GM15510 (cell line): Measurements from ENCODE around the gene PODXL.

Experiments
- POLR2A ChIP-seq: IDR thresholded peaks from 3 replicates; pipeline ENCODE4 v1.6.1; 2011; ENCODE audit warnings: borderline replicate concordance; ENCODE audit not compliant: insufficient read length; ENCODE audit errors: extremely low read depth

The PODXL gene

DNA sequence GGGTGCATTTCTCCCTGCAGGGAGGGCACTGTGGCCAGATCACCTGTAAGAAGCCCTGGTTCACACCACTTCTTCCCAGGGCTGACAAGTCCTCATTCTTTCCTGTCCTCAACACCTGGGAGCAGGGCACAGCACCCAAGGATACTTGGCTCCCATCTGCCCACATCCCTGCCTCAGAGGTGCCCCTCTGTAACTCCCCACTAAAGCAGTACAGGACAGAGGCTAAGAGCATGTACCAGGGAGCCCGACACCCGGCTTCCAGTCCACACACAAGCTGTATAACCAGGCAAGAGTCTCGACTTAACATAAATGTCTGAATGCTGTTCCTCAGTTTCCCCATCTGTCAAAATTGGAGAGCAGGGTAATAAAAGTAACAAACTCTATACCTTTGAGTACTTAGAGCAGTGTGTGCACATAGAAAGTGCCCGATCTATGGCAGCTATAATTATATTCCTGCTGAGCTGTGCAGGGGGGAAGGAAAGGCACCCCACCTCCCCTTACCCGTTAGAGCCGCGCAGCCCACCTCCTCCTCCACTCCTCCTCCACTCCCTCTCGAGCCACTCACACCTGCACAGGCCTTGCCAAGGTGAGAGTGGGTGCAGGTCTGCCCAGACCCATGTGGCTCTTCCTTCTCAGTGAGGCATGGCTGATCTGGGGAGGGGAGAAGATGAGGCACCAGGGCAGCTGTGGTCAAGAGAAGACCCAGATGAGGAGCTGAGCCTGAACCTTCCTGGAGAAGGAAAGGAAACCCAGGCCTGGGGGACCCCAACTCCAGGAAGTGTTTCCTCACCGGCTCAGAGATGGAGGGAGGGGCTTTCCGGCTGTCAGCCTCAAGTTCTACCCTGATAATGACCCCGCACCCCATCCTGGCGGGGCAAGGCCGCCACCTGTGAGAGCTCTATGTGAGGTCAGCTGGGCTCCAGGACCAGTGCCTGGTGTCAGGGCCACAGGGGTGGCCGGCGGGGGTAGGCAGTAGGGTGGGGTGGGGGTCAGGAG lies 22.6 kb downstream of the PODXL start:
- no peak for TF ChIP-seq POLR2A

DNA sequence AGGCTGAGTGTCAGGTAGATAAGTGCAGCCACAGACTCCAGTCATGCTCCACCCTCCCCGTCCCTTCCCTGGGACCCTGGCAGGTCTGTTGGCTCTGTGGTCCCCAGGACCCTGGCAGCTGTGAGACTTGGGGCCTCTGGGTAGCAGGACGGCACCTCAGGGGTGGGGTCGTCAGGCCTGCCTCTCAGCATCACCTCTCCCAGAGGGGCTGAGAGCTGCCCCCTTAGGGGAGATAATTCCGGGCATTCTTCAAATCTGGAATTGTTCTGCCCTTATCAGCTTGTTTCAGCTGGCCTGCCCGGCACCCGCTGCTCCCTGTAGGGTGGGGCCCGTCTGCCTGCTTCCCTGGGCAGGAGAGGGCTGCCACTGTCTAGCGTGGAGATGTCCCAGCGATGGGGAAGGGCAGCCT lies 23.3 kb downstream of the PODXL start:
- TF ChIP-seq POLR2A: no peak

DNA sequence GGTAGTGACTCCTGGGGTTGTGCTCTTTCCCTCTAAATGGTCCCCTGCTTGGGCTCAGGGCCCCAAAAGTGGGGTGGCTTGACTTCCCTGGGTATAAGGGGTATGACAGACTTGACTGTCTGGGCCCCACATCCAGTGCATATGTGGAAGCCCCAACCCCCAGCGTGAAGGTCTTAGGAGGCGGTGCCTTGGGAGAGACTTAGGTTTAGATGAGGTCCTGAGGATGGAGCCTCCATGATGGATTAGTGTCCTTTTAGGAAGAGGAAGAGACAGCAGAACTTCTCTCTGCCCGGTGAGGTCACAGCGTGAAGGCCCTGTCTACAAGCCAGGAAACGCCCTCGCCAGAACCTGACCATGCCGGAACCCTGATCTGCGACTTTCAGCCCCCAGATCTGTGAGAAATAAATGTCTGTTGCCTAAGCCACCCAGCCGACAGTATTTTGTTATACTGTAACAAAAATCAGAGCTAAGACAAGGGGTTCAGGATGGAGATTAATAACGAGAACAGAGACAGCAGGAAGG lies 23.8 kb downstream of the PODXL start:
- no peak for TF ChIP-seq POLR2A

DNA sequence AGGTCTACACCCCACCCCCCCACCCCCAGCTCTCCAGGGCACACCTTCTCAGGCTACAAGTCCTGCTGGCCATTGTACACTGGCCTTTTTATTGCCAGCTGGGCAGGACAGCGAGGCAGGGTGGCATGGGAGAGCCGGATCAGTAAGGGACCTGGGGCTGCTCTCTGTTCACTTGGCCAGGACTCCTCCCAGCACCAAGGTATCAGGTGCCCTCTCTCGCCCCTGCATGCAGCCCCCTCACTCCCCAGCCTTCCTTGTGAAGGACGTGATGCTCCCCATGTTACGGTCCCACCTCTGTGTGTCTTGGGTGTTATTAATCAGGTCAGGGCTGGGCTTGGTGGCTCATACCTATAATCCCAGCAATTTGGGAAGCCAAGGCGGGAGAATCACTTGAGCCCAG lies 26.3 kb downstream of the PODXL start:
- no peak for TF ChIP-seq POLR2A

DNA sequence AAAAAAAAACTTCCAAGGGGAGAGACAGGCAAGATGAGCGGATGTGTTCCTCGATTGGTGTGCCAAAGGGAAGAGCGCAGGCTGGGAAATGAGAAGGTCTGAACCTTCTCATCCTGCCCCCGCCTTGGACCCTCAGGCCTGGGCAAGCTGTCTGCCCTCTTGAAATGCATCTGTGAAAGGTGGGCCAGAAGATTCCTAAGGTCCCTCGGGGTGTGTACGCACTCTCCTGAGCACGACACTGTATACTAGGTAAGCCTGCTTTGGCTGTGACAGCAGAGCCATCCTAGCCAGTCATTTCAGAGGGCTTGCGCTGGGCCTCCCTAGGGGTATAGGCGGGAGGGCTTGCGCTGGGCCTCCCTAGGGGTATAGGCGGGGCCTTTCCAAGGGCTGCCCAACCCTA lies 26.8 kb downstream of the PODXL start:
- no peak for TF ChIP-seq POLR2A

DNA sequence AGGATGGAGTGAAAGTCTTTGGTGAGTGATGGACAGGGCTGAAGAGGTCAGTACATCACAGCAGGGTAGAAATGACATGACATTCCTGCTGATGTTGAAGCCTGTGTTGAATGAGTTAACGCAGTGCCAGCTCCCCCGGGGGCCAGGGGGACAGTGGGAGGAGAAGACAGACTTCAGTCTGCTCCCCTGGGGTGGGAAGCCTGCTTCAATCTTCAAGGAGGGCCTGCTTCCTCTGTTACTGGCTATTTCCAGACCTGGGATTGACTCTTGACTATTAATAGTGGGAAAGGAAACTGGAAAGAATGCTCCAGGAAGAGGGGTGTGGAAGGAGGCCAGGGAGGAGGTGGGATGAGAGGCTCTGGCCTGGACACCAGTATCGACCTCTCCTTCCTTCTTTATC lies 27.2 kb downstream of the PODXL start:
- TF ChIP-seq POLR2A: no peak

DNA sequence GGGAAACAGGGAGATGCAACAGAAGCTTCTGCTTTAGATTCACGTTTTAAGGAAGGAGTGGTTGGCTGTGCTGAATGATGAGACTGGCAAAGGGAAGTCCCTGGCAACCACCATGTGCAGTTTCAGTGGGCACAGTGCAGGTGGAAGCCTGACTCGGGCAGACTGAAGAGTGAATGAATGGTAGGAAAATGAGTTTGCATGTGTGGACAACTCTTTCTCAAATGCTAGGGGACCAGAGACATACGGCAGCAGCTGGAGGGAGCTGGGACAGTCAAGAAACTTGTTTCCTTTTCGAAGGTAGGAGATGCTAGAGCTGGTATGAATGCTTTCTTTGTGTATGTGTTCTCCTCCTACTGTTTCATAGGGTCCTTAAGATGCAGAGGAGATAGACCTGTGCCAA lies 29.0 kb downstream of the PODXL start:
- no peak for TF ChIP-seq POLR2A

DNA sequence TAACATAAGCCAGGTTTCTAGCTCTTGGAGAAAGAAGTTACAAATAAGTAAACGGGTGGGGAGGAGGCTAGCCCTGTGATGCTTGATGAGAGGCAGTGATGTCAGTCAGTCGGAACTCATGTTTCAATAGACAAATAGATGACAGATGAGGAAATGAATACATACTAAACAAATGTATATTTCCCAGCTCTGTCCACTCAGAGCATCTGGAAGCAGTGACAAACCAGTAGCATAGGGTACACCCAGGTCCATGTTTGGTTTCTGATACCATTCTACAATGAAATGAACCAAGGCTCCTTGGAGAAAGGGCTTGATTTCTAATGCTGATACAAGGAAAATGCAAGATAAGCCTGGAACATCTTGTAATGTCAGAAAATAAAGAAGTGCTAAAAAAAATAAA lies 30.6 kb downstream of the PODXL start:
- TF ChIP-seq POLR2A: no peak

DNA sequence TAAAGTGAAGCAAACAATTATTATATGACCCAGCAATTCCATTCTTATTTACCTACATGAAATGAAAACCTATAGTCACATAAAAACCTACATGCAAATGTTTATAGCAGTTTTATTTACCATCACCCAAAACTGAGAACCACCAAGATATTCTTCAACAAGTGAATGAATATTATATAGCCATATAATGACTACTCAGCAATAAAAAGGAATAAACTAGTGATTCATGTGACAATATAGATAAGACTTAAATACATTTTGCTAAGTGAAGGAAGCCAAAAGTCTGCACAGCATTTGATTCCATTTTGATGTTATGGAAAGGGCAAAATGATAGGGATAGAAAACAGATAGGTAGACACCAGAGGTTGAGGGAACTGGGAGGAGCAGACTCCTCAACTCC lies 31.7 kb downstream of the PODXL start:
- no peak for TF ChIP-seq POLR2A

DNA sequence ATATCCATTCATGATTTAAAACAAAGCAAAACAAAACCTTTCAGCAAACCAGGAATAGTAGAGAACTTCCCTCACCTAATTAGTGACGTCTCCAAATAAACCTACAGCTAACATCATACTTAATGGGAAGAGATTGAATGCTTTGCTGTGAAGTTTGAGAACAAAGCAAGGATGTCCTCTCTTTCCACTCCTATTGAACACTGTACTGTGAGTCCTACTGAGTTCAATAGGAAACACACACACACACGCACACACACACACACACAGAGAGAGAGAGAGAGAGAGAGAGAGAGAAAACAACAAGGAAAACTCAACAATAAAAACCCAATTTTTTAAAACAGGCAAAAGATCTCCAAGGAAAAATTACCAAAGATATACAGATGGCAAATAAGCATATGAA lies 32.3 kb downstream of the PODXL start:
- no peak for TF ChIP-seq POLR2A

DNA sequence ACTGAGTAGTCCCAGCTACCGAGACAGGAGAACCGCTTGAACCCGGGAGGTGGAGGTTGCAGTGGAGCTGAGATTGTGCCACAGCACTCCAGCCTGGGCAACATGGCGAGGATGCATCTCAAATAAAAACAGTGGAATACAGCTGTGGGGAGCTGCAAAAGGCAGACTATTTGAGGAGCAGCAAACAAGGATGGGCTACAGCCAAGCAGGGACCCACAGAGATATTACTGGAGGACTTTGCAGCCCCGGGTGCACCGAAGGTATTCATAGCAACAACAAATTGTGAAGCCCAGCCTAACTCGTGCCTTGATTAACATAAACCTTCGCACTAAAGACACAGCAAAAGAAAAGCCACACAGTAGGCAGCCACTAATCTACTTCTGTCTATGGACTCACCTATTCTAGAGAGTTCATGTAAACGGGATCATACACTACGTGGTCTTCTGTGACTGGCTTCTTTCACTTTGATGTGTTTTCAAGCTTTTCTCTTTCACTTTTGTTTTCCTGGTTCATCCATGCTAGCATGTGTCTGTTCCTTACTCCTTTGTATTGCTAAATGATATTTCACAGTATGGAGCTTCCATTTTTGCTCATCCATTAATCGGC lies 34.0 kb downstream of the PODXL start:
- no peak for TF ChIP-seq POLR2A

DNA sequence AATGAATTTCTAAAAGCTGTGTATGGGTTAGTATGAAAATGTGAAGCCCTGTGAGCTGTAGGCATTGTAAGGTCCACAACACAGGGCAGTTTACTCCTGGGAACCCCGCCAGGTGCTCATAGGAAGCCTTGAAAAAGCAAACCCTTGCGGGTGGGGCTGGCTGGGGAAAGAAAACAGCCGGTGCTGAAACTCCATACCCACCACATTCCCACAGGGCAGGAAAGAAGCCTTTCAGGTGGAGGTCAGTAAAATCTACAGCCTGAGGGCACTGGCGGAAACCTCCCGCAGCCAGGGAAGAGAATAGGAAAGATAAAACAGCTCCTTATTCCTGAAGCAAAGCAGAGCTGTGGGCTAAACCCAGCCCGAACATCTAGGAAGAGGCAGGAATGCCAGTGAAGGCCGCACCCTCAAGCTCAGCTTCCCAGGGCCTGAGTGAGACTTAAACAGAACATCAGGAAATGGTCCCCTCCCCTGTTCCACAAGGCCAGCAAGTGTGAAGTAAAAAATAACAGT lies 34.7 kb downstream of the PODXL start:
- TF ChIP-seq POLR2A: no peak

DNA sequence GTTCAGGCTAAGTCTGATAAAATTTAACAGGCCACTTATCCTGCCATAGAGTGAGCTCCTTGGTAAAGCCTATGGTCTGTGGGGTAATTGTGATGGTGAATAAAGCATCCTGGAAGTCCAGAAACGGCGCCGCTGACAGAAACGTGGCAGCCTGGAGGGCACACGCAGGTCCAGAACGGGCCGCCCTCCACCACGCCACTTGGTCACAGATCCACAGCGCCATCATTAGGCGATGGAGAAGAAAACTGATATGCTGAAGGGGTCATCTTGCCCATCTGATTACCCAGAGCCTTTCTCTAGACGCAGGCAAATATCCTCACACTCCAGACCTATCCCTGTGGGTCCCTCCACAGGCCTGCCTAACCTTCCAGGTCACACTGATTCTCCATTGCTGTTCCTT lies 37.8 kb downstream of the PODXL start:
- TF ChIP-seq POLR2A: no peak

DNA sequence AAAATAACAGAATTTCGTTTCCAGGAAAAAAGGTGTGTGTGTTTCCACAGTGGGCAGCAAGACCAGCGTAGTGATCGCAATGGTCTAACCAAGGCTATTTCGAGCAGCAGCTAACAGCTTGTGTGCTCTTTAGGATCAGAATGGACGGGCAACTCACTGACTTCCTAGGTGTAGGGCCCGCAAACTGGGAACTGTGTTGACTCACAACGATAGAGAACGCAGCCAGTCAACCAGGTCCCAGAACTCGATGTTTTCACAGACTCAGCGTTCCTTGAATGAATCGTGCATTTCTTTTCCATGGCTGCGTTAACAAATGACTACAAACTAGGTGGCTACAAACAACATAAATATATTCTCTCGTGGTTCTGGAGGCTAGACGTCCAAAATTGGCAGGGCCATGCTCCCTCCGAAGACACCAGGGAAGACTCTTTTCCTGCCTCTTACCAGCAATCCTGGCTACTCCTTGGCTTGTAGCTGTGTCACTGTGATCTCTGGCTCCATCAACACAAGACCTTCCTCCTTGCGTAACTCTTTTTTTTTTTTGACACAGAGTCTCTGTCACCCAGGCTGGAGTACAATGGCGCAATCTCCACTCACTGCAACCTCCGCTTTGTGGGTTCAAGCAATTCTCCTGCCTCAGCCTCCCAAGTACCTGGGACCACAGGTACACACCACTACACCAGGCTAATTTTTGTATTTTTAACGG lies 39.1 kb downstream of the PODXL start:
- no peak for TF ChIP-seq POLR2A
